ENCODE measurements around the gene ARSB. TPM values are rescaled to one million over a fixed set of nuclear protein-coding genes. Genes with fewer than 3 reads are reported as not detected.

Gene ARSB
- total and polyA plus RNA-seq, 9 of the 15 experiments (the other 6 are each of a cell fraction or from before 2014, with no cell fraction given): 0.52 to 4.6 (median 2.4) TPM

DNA sequence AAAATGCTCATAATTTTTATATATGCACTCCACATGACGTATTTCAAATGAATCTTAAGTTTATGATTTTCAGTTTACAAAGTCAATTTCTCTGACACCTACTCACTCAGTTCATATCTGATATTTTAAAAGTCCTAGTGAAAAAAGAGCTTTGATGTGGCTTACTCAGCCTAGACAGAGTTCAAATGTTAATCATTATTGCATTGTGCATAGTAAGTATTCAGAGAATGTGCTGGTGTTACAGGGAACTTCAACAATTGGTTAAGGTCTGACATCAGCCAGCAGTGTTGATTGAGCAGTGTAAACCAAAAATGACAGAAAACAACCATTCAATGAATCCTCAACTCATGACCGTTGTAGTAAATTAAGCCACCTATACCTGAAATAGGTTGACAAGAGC, 189.4 kb downstream of the ARSB start:
- Histone ChIP-seq H3K27ac (ENCODE audit: extremely low read depth, low read depth, low read length) (no peak overlapping the region), H3K4me3 (no peak overlapping the region), H3K27me3 (ENCODE audit: control insufficient read depth in 2 of 2, insufficient read depth in 2 of 2, low read length in 2 of 2) (peaks cover 8 to 11% of the 10 kb centered on the region in 2 experiments), H3K9ac (ENCODE audit: insufficient read depth in 1 of 2, low read depth in 2 of 2, low read length in 2 of 2) (no peak overlapping the region), H4K20me1 (replicated peaks; ENCODE audit: control insufficient read depth, insufficient read depth, low read length) (no peaks in the 10 kb centered on the region), H3K9me1 (ENCODE audit: control insufficient read depth, insufficient read depth, low read length) (no peaks in the 10 kb centered on the region), H3K36me3 (ENCODE audit: control insufficient read depth, insufficient read depth, low read length) (no peaks in the 10 kb centered on the region), H3K4me1 (replicated peaks in 1 of 2; ENCODE audit: control insufficient read depth in 2 of 2, insufficient read depth in 2 of 2, low read length in 2 of 2) (no peaks in the 10 kb centered on the region; a peak in 1 of 5 replicates), H3K79me2 (ENCODE audit: control insufficient read depth, insufficient read depth, low read length) (no peaks in the 10 kb centered on the region), H3K4me2 (ENCODE audit: insufficient read depth, low read length) (no peak overlapping the region), H3K9me3 (replicated peaks; ENCODE audit: control insufficient read depth, insufficient read depth, low read depth, low read length) (no peaks in the 10 kb centered on the region), H2AFZ (ENCODE audit: low read depth, low read length) (no peak overlapping the region)
- WGBS (ENCODE audit: insufficient coverage, low coverage, missing lambda C conversion rate): 47% methylated on average over 2 of the region's 2 CpGs
- no peak for ATAC-seq
- DNase-seq (ENCODE audit: extremely low read depth in 1 of 4, low spot score in 3 of 4): no peak
- intact Hi-C loops (cut with micrococcal nuclease) (no loop called here), in situ Hi-C loops (cut with MboI) (no loop called here)
- peak; percentile 67 for FAIRE-seq
- POLR2A ChIA-PET: interaction anchor here (0.8 kb wide), 1 partner anchor 9 kb away, joined by 3 read pairs; no protein-coding TSS in a partner anchor
- CTCF ChIA-PET (ENCODE audit: low intra/inter-chr PET ratio): no interaction called here
- no TSS peak for BruUV-seq (replicated peaks)
- no peak for TF ChIP-seq ATF1 (CRISPR knock-in tag; IDR thresholded peaks at IDR 0.05)
- no peak for TF ChIP-seq ATF1 (tag; IDR thresholded peaks at IDR 0.05)
- peak; percentile 87 for TF ChIP-seq LEF1 (IDR thresholded peaks at IDR 0.05)
- TF ChIP-seq ZNF263 (CRISPR knock-in tag; IDR thresholded peaks at IDR 0.05; ENCODE audit: borderline replicate concordance): no peak
- TF ChIP-seq SRF (CRISPR knock-in tag; IDR thresholded peaks at IDR 0.05): no peak
- no peak for TF ChIP-seq CBX2 (IDR thresholded peaks at IDR 0.05; ENCODE audit: insufficient read depth, low read length, poor library complexity, severe bottlenecking)
- TF ChIP-seq CEBPG (CRISPR knock-in tag; IDR thresholded peaks at IDR 0.05): no peak
- TF ChIP-seq CEBPG (tag; conservative IDR thresholded peaks at IDR 0.05 in 1 of 2, IDR thresholded peaks at IDR 0.05 in 1 of 2): peak in 1 of 2 experiments; percentile 47; a peak in 1 of 4 replicates
- TF ChIP-seq, protein P1, sequence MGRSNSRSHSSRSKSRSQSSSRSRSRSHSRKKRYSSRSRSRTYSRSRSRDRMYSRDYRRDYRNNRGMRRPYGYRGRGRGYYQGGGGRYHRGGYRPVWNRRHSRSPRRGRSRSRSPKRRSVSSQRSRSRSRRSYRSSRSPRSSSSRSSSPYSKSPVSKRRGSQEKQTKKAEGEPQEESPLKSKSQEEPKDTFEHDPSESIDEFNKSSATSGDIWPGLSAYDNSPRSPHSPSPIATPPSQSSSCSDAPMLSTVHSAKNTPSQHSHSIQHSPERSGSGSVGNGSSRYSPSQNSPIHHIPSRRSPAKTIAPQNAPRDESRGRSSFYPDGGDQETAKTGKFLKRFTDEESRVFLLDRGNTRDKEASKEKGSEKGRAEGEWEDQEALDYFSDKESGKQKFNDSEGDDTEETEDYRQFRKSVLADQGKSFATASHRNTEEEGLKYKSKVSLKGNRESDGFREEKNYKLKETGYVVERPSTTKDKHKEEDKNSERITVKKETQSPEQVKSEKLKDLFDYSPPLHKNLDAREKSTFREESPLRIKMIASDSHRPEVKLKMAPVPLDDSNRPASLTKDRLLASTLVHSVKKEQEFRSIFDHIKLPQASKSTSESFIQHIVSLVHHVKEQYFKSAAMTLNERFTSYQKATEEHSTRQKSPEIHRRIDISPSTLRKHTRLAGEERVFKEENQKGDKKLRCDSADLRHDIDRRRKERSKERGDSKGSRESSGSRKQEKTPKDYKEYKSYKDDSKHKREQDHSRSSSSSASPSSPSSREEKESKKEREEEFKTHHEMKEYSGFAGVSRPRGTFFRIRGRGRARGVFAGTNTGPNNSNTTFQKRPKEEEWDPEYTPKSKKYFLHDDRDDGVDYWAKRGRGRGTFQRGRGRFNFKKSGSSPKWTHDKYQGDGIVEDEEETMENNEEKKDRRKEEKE (IDR thresholded peaks at IDR 0.05; ENCODE audit: borderline replicate concordance in 1 of 2, control insufficient read depth in 1 of 2, low read depth in 2 of 2, low read length in 1 of 2): no peak
- no peak for TF ChIP-seq GTF3C2 (IDR thresholded peaks at IDR 0.05; ENCODE audit: borderline replicate concordance, extremely low read depth, insufficient read length)
- TF ChIP-seq HSF4 (CRISPR knock-in tag; IDR thresholded peaks at IDR 0.05; ENCODE audit: borderline replicate concordance): no peak
- 0 out of 2 replicates have a peak, but pooled peaks have one; percentile 9 for TF ChIP-seq JUND (IDR thresholded peaks at IDR 0.05; ENCODE audit: borderline replicate concordance, low read depth, low read length)
- no peak for TF ChIP-seq JUND (tag; IDR thresholded peaks at IDR 0.05; ENCODE audit: borderline replicate concordance, low read depth, low read length)
- no peak for TF ChIP-seq ARID3A (IDR thresholded peaks at IDR 0.05; ENCODE audit: borderline replicate concordance, low read depth, low read length)
- no peak for TF ChIP-seq ZNF174 (CRISPR knock-in tag; IDR thresholded peaks at IDR 0.05)

Data from K562 (cell line).